BLaER1 (cell line): ENCODE data around the gene CCNT1.
"Not testable (repeated sequence)": the region's sequence is repeated elsewhere in the genome, so short reads cannot be mapped to it uniquely, and the experiment has no call there.

Source experiments
- H3K27ac ChIP-seq: shearing (Covaris generic); formaldehyde crosslinking; 2 replicates; pipeline ENCODE4 v1.8.1; 2022
- H3K27me3 ChIP-seq: shearing (Covaris generic); formaldehyde crosslinking; 2 replicates; pipeline ENCODE4 v1.8.1; 2022
- H3K36me3 ChIP-seq: shearing (Covaris generic); formaldehyde crosslinking; 2 replicates; pipeline ENCODE4 v1.8.1; 2022
- H3K4me1 ChIP-seq: shearing (Covaris generic); formaldehyde crosslinking; 2 replicates; pipeline ENCODE4 v1.8.1; 2022
- H3K4me2 ChIP-seq: shearing (Covaris generic); formaldehyde crosslinking; 2 replicates; pipeline ENCODE4 v1.8.1; 2022
- H3K4me3 ChIP-seq: shearing (Covaris generic); formaldehyde crosslinking; 2 replicates; pipeline ENCODE4 v1.8.1; 2022
- H3K9ac ChIP-seq: shearing (Covaris generic); formaldehyde crosslinking; 2 replicates; pipeline ENCODE4 v1.8.1; 2022
- H3K9me3 ChIP-seq: shearing (Covaris generic); formaldehyde crosslinking; 2 replicates; pipeline ENCODE4 v1.8.1; 2022
- H4K20me1 ChIP-seq: shearing (Covaris generic); formaldehyde crosslinking; 2 replicates; pipeline ENCODE4 v1.8.1; 2022
- Cebpa-rat ChIP-seq: shearing (Covaris generic); IDR thresholded peaks from 2 replicates; pipeline ENCODE4 v1.8.1; 2022

Gene CCNT1

GRCh38 chr12:48643011-48643410 is 73.5 kb downstream of the CCNT1 start:
- Histone ChIP-seq H3K4me2 (no peak overlapping the region), H3K36me3 (peaks cover 76% of the 10 kb centered on the region), H3K9me3 (peaks cover 52% of the 10 kb centered on the region), H3K4me3 (no peak overlapping the region), H3K4me1 (no peaks in the 10 kb centered on the region), H3K9ac (no peak overlapping the region), H3K27ac (no peak overlapping the region), H4K20me1 (no peaks in the 10 kb centered on the region), H3K27me3 (no peaks in the 10 kb centered on the region)
- TF ChIP-seq Cebpa-rat = no peak

- not testable (repeated sequence) for H3K27ac ChIP-seq, H3K4me2 ChIP-seq, H3K4me3 ChIP-seq, H3K9ac ChIP-seq, H3K27me3 ChIP-seq, H4K20me1 ChIP-seq, H3K4me1 ChIP-seq
- H3K9me3 ChIP-seq = peaks cover 52% of the 10 kb centered on the region
- H3K36me3 ChIP-seq = peaks cover 67% of the 10 kb centered on the region
These were observed 74.6 kb downstream of the CCNT1 start for GRCh38 chr12:48641752-48642555.

GRCh38 chr12:48640854-48641253 is 75.7 kb downstream of the CCNT1 start:
- Histone ChIP-seq H3K27me3 (no peaks in the 10 kb centered on the region), H3K27ac (no peak overlapping the region), H3K9ac (no peak overlapping the region), H4K20me1 (no peaks in the 10 kb centered on the region), H3K36me3 (peaks cover 56% of the 10 kb centered on the region), H3K4me3 (no peak overlapping the region), H3K4me1 (no peaks in the 10 kb centered on the region), H3K9me3 (peaks cover 46% of the 10 kb centered on the region), H3K4me2 (no peak overlapping the region)
- TF ChIP-seq Cebpa-rat = no peak

- Histone ChIP-seq H3K9me3 (peaks cover 46% of the 10 kb centered on the region), H3K36me3 (peaks cover 52% of the 10 kb centered on the region), H3K4me2 (no peak overlapping the region), H4K20me1 (no peaks in the 10 kb centered on the region), H3K27me3 (no peaks in the 10 kb centered on the region), H3K27ac (no peak overlapping the region), H3K4me1 (no peaks in the 10 kb centered on the region), H3K4me3 (no peak overlapping the region), H3K9ac (no peak overlapping the region)
- no peak for TF ChIP-seq Cebpa-rat
These were observed 76.1 kb downstream of the CCNT1 start for GRCh38 chr12:48640428-48640827.
